ENCODE data around the gene CSTPP1. TPM values are rescaled to one million over a fixed set of nuclear protein-coding genes. Genes with fewer than 3 reads are reported as not detected.

The CSTPP1 gene
- total RNA-seq, 1 donor from 2014 or later: 29.6 TPM

- no peak for DNase-seq (ENCODE audit: low read depth)
- H3K79me2 ChIP-seq (ENCODE audit: insufficient read depth, low read length): no peaks in the 10 kb centered on the region
- H3K4me1 Mint-ChIP-seq (ENCODE audit: low read depth, unreplicated experiment): peaks cover 22% of the 10 kb centered on the region
- no peak overlapping the region for H3K4me3 Mint-ChIP-seq (ENCODE audit: unreplicated experiment)
- H3K4me1 ChIP-seq (ENCODE audit: insufficient read depth, low read length): peaks cover 12% of the 10 kb centered on the region
- H4K20me1 ChIP-seq (ENCODE audit: insufficient read depth, low read length): peaks cover 7% of the 10 kb centered on the region
- H3K36me3 Mint-ChIP-seq (ENCODE audit: low read depth, unreplicated experiment): peaks cover 14% of the 10 kb centered on the region
- no peaks in the 10 kb centered on the region for H3K36me3 ChIP-seq (ENCODE audit: insufficient read depth, low read length)
- H3K27me3 Mint-ChIP-seq (ENCODE audit: low read depth, unreplicated experiment): no peaks in the 10 kb centered on the region
- no peak overlapping the region for H3K4me2 ChIP-seq (ENCODE audit: low read length)
- H3K4me3 ChIP-seq (ENCODE audit: insufficient read depth, low read depth, low read length): no peak overlapping the region
- FAIRE-seq: no peak
- no peak overlapping the region for H3K27ac ChIP-seq (ENCODE audit: low read depth, low read length)
- H3K9me3 Mint-ChIP-seq (ENCODE audit: unreplicated experiment): peaks cover 2% of the 10 kb centered on the region
- H3K27ac Mint-ChIP-seq (ENCODE audit: unreplicated experiment): no peak overlapping the region
- TF ChIP-seq, protein P1, sequence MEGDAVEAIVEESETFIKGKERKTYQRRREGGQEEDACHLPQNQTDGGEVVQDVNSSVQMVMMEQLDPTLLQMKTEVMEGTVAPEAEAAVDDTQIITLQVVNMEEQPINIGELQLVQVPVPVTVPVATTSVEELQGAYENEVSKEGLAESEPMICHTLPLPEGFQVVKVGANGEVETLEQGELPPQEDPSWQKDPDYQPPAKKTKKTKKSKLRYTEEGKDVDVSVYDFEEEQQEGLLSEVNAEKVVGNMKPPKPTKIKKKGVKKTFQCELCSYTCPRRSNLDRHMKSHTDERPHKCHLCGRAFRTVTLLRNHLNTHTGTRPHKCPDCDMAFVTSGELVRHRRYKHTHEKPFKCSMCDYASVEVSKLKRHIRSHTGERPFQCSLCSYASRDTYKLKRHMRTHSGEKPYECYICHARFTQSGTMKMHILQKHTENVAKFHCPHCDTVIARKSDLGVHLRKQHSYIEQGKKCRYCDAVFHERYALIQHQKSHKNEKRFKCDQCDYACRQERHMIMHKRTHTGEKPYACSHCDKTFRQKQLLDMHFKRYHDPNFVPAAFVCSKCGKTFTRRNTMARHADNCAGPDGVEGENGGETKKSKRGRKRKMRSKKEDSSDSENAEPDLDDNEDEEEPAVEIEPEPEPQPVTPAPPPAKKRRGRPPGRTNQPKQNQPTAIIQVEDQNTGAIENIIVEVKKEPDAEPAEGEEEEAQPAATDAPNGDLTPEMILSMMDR (IDR thresholded peaks at IDR 0.05; ENCODE audit: insufficient read depth, low read depth, low read length): no peak
- no peak for TF ChIP-seq EZH2 (IDR thresholded peaks at IDR 0.05; ENCODE audit: insufficient read depth, low read length)
- H3K9ac ChIP-seq (ENCODE audit: low read length): no peak overlapping the region
- no peaks in the 10 kb centered on the region for H3K9me3 ChIP-seq (ENCODE audit: insufficient read depth, low read depth, low read length)
- H3K27me3 ChIP-seq (ENCODE audit: insufficient read depth, low read length): no peaks in the 10 kb centered on the region
- no peak overlapping the region for H2AFZ ChIP-seq (ENCODE audit: low read depth, low read length)
Observed at GRCh38 chr11:47144541-47144940, 208.0 kb downstream of the CSTPP1 start.

- no peak overlapping the region for H3K4me3 Mint-ChIP-seq (ENCODE audit: unreplicated experiment)
- TF ChIP-seq, protein P1 (IDR thresholded peaks at IDR 0.05; ENCODE audit: insufficient read depth, low read depth, low read length): no peak
- TF ChIP-seq EZH2 (IDR thresholded peaks at IDR 0.05; ENCODE audit: insufficient read depth, low read length): no peak
- no peaks in the 10 kb centered on the region for H3K27me3 Mint-ChIP-seq (ENCODE audit: low read depth, unreplicated experiment)
- H3K36me3 ChIP-seq (ENCODE audit: insufficient read depth, low read length): no peaks in the 10 kb centered on the region
- no peak overlapping the region for H2AFZ ChIP-seq (ENCODE audit: low read depth, low read length)
- no peak overlapping the region for H3K4me3 ChIP-seq (ENCODE audit: insufficient read depth, low read depth, low read length)
- no peak overlapping the region for H3K27ac ChIP-seq (ENCODE audit: low read depth, low read length)
- peaks cover 28% of the 10 kb centered on the region for H3K36me3 Mint-ChIP-seq (ENCODE audit: low read depth, unreplicated experiment)
- no peak overlapping the region for H3K4me2 ChIP-seq (ENCODE audit: low read length)
- no peaks in the 10 kb centered on the region for H3K79me2 ChIP-seq (ENCODE audit: insufficient read depth, low read length)
- H3K4me1 ChIP-seq (ENCODE audit: insufficient read depth, low read length): peaks cover 12% of the 10 kb centered on the region
- H3K9me3 Mint-ChIP-seq (ENCODE audit: unreplicated experiment): peaks cover 2% of the 10 kb centered on the region
- no peaks in the 10 kb centered on the region for H3K27me3 ChIP-seq (ENCODE audit: insufficient read depth, low read length)
- no peak for FAIRE-seq
- no peak overlapping the region for H3K9ac ChIP-seq (ENCODE audit: low read length)
- no peak overlapping the region for H3K27ac Mint-ChIP-seq (ENCODE audit: unreplicated experiment)
- H3K9me3 ChIP-seq (ENCODE audit: insufficient read depth, low read depth, low read length): no peaks in the 10 kb centered on the region
- peaks cover 23% of the 10 kb centered on the region for H3K4me1 Mint-ChIP-seq (ENCODE audit: low read depth, unreplicated experiment)
- peaks cover 13% of the 10 kb centered on the region for H4K20me1 ChIP-seq (ENCODE audit: insufficient read depth, low read length)
- DNase-seq (ENCODE audit: low read depth): no peak
Observed at GRCh38 chr11:47147250-47147649, 210.7 kb downstream of the CSTPP1 start.

- Histone ChIP-seq H3K4me1 (ENCODE audit: insufficient read depth, low read length) (peaks cover 11% of the 10 kb centered on the region), H3K27ac (ENCODE audit: low read depth, low read length) (no peak overlapping the region), H3K79me2 (ENCODE audit: insufficient read depth, low read length) (no peaks in the 10 kb centered on the region), H3K4me2 (ENCODE audit: low read length) (no peak overlapping the region), H3K9ac (ENCODE audit: low read length) (no peak overlapping the region), H3K4me3 (ENCODE audit: insufficient read depth, low read depth, low read length) (no peak overlapping the region), H4K20me1 (ENCODE audit: insufficient read depth, low read length) (peaks cover 17% of the 10 kb centered on the region), H3K27me3 (ENCODE audit: insufficient read depth, low read length) (no peaks in the 10 kb centered on the region), H2AFZ (ENCODE audit: low read depth, low read length) (no peak overlapping the region), H3K36me3 (ENCODE audit: insufficient read depth, low read length) (no peaks in the 10 kb centered on the region), H3K9me3 (ENCODE audit: insufficient read depth, low read depth, low read length) (no peaks in the 10 kb centered on the region)
- FAIRE-seq (no peak), DNase-seq (ENCODE audit: low read depth) (no peak)
- Mint-ChIP-seq H3K27ac (ENCODE audit: unreplicated experiment) (no peak overlapping the region), H3K4me1 (ENCODE audit: low read depth, unreplicated experiment) (peaks cover 19% of the 10 kb centered on the region), H3K9me3 (ENCODE audit: unreplicated experiment) (peaks cover 2% of the 10 kb centered on the region), H3K36me3 (ENCODE audit: low read depth, unreplicated experiment) (peaks cover 28% of the 10 kb centered on the region), H3K4me3 (ENCODE audit: unreplicated experiment) (no peak overlapping the region), H3K27me3 (ENCODE audit: low read depth, unreplicated experiment) (no peaks in the 10 kb centered on the region)
- TF ChIP-seq, protein P1 (IDR thresholded peaks at IDR 0.05; ENCODE audit: insufficient read depth, low read depth, low read length): no peak
- TF ChIP-seq EZH2 (IDR thresholded peaks at IDR 0.05; ENCODE audit: insufficient read depth, low read length): no peak
Observed at GRCh38 chr11:47147681-47148080, 211.1 kb downstream of the CSTPP1 start.
